Measurements from ENCODE around the gene KIF1B. TPM values are rescaled to one million over a fixed set of nuclear protein-coding genes. Genes with fewer than 3 reads are reported as not detected.
"Not testable (repeated sequence)": the region's sequence is repeated elsewhere in the genome, so short reads cannot be mapped to it uniquely, and the experiment has no call there.

Gene KIF1B
- total RNA-seq, 3 donors from 2014 or later, result 12.3 to 17.0 (median 16.6) TPM

- not testable (repeated sequence) for H3K27me3 Mint-ChIP-seq (ENCODE audit: low read depth); H3K9me3 Mint-ChIP-seq; ATAC-seq; H3K4me1 Mint-ChIP-seq (ENCODE audit: low read depth); DNase-seq; H3K4me3 Mint-ChIP-seq
- peaks cover 11% of the 10 kb centered on the region for H3K36me3 Mint-ChIP-seq (ENCODE audit: insufficient read depth)
Observed at GRCh38 chr1:10377365-10378029, 167.1 kb downstream of the KIF1B start.

- Mint-ChIP-seq H3K36me3 (ENCODE audit: insufficient read depth) (peaks cover 11% of the 10 kb centered on the region), H3K4me3 (no peak overlapping the region), H3K9me3 (no peaks in the 10 kb centered on the region), H3K4me1 (ENCODE audit: low read depth) (no peaks in the 10 kb centered on the region), H3K27me3 (ENCODE audit: low read depth) (no peaks in the 10 kb centered on the region)
- DNase-seq (no peak), ATAC-seq (no peak)
Observed at GRCh38 chr1:10378081-10378841, 167.9 kb downstream of the KIF1B start.

- H3K9me3 Mint-ChIP-seq, result no peaks in the 10 kb centered on the region
- DNase-seq (no peak), ATAC-seq (no peak)
- H3K4me1 Mint-ChIP-seq (ENCODE audit: low read depth), result no peaks in the 10 kb centered on the region
- H3K27me3 Mint-ChIP-seq (ENCODE audit: low read depth), result no peaks in the 10 kb centered on the region
- no peak overlapping the region for H3K4me3 Mint-ChIP-seq
- H3K36me3 Mint-ChIP-seq (ENCODE audit: insufficient read depth), result peaks cover 12% of the 10 kb centered on the region
Observed at GRCh38 chr1:10379101-10379620, 168.8 kb downstream of the KIF1B start.

GRCh38 chr1:10379676-10380075, 169.3 kb downstream of the KIF1B start:
- H3K36me3 Mint-ChIP-seq (ENCODE audit: insufficient read depth), result peaks cover 12% of the 10 kb centered on the region
- H3K4me3 Mint-ChIP-seq, result no peak overlapping the region
- no peaks in the 10 kb centered on the region for H3K27me3 Mint-ChIP-seq (ENCODE audit: low read depth)
- ATAC-seq (no peak), DNase-seq (no peak)
- H3K4me1 Mint-ChIP-seq (ENCODE audit: low read depth), result no peaks in the 10 kb centered on the region
- no peaks in the 10 kb centered on the region for H3K9me3 Mint-ChIP-seq

GRCh38 chr1:10380594-10381275, 170.4 kb downstream of the KIF1B start:
- Mint-ChIP-seq H3K4me1 (ENCODE audit: low read depth) (no peaks in the 10 kb centered on the region), H3K27me3 (ENCODE audit: low read depth) (no peaks in the 10 kb centered on the region), H3K4me3 (no peak overlapping the region), H3K9me3 (no peaks in the 10 kb centered on the region), H3K36me3 (ENCODE audit: insufficient read depth) (peaks cover 9% of the 10 kb centered on the region)
- DNase-seq, result no peak
- ATAC-seq, result no peak

- H3K4me1 Mint-ChIP-seq (ENCODE audit: low read depth), result peaks cover 10% of the 10 kb centered on the region
- H3K9me3 Mint-ChIP-seq, result no peaks in the 10 kb centered on the region
- DNase-seq (no peak), ATAC-seq (no peak)
- peaks cover 3% of the 10 kb centered on the region for H3K36me3 Mint-ChIP-seq (ENCODE audit: insufficient read depth)
- no peaks in the 10 kb centered on the region for H3K27me3 Mint-ChIP-seq (ENCODE audit: low read depth)
- H3K4me3 Mint-ChIP-seq, result no peak overlapping the region
Observed at GRCh38 chr1:10383630-10384029, 173.3 kb downstream of the KIF1B start.

GRCh38 chr1:10384219-10384618, 173.8 kb downstream of the KIF1B start:
- Mint-ChIP-seq H3K4me1 (ENCODE audit: low read depth) (peaks cover 10% of the 10 kb centered on the region), H3K36me3 (ENCODE audit: insufficient read depth) (peaks cover 3% of the 10 kb centered on the region), H3K4me3 (no peak overlapping the region), H3K27me3 (ENCODE audit: low read depth) (no peaks in the 10 kb centered on the region), H3K9me3 (no peaks in the 10 kb centered on the region)
- no peak for DNase-seq
- no peak for ATAC-seq

GRCh38 chr1:10386761-10387676, 176.6 kb downstream of the KIF1B start:
- DNase-seq (no peak), ATAC-seq (no peak)
- Mint-ChIP-seq H3K4me1 (ENCODE audit: low read depth) (peaks cover 10% of the 10 kb centered on the region), H3K4me3 (no peak overlapping the region), H3K9me3 (no peaks in the 10 kb centered on the region), H3K27me3 (ENCODE audit: low read depth) (no peaks in the 10 kb centered on the region), H3K36me3 (ENCODE audit: insufficient read depth) (peaks cover 3% of the 10 kb centered on the region)

GRCh38 chr1:10387677-10388386, 177.5 kb downstream of the KIF1B start:
- peaks cover 3% of the 10 kb centered on the region for H3K36me3 Mint-ChIP-seq (ENCODE audit: insufficient read depth)
- H3K9me3 Mint-ChIP-seq, result no peaks in the 10 kb centered on the region
- ATAC-seq, result no peak
- no peaks in the 10 kb centered on the region for H3K27me3 Mint-ChIP-seq (ENCODE audit: low read depth)
- no peak for DNase-seq
- H3K4me1 Mint-ChIP-seq (ENCODE audit: low read depth), result peaks cover 10% of the 10 kb centered on the region
- no peak overlapping the region for H3K4me3 Mint-ChIP-seq

- Mint-ChIP-seq H3K36me3 (ENCODE audit: insufficient read depth) (peaks cover 2% of the 10 kb centered on the region), H3K9me3 (no peaks in the 10 kb centered on the region), H3K4me3 (no peak overlapping the region), H3K27me3 (ENCODE audit: low read depth) (no peaks in the 10 kb centered on the region), H3K4me1 (ENCODE audit: low read depth) (peaks cover 10% of the 10 kb centered on the region)
- no peak for ATAC-seq
- no peak for DNase-seq
Observed at GRCh38 chr1:10388387-10388715, 178.0 kb downstream of the KIF1B start.

- H3K36me3 Mint-ChIP-seq (ENCODE audit: insufficient read depth), result no peaks in the 10 kb centered on the region
- no peak overlapping the region for H3K4me3 Mint-ChIP-seq
- no peaks in the 10 kb centered on the region for H3K27me3 Mint-ChIP-seq (ENCODE audit: low read depth)
- DNase-seq (no peak), ATAC-seq (no peak)
- H3K9me3 Mint-ChIP-seq, result no peaks in the 10 kb centered on the region
- peaks cover 10% of the 10 kb centered on the region for H3K4me1 Mint-ChIP-seq (ENCODE audit: low read depth)
Observed at GRCh38 chr1:10389271-10389973, 179.1 kb downstream of the KIF1B start.

- no peak overlapping the region for H3K4me3 Mint-ChIP-seq
Observed at GRCh38 chr1:10396870-10397269, 186.5 kb downstream of the KIF1B start.

GRCh38 chr1:10398278-10398733, 187.9 kb downstream of the KIF1B start:
- ATAC-seq, result peak in 1 of 2 donors; percentile 44
- H3K4me3 Mint-ChIP-seq, result peak overlapping the region; percentile 90

More at GRCh38 chr1:10396870-10397269, 186.5 kb downstream of the KIF1B start:
- Mint-ChIP-seq H3K4me1 (ENCODE audit: low read depth) (peaks cover 20% of the 10 kb centered on the region), H3K36me3 (ENCODE audit: insufficient read depth) (peaks cover 1% of the 10 kb centered on the region), H3K9me3 (no peaks in the 10 kb centered on the region), H3K27me3 (ENCODE audit: low read depth) (no peaks in the 10 kb centered on the region)
- ATAC-seq (no peak), DNase-seq (no peak)

More at GRCh38 chr1:10398278-10398733, 187.9 kb downstream of the KIF1B start:
- no peaks in the 10 kb centered on the region for H3K27me3 Mint-ChIP-seq (ENCODE audit: low read depth)
- H3K4me1 Mint-ChIP-seq (ENCODE audit: low read depth), result peaks cover 20% of the 10 kb centered on the region
- no peak for DNase-seq
- peaks cover 5% of the 10 kb centered on the region for H3K36me3 Mint-ChIP-seq (ENCODE audit: insufficient read depth)
- H3K9me3 Mint-ChIP-seq, result no peaks in the 10 kb centered on the region
